Kidney (tissue), 14 donors: ENCODE measurements around the gene RBMS1. TPM values are rescaled to one million over a fixed set of nuclear protein-coding genes. Genes with fewer than 3 reads are reported as not detected.

Experiments used
- DNase-seq, 5 donors: peaks; one replicate each; pipeline ENCODE4 v3.0.0-alpha.2; 2013 to 2020
- FAIRE-seq: peaks from 2 replicates; lab custom pipeline; 2012; peaks lifted over from hg19 to GRCh38; lab: Jason Lieb, UNC
- H3K27ac ChIP-seq, 2 donors: one replicate each; pipeline ENCODE4 v1.7.0; 2013; ENCODE audit warnings: low read depth in 2 of 2, low read length in 2 of 2, inconsistent platforms in 1 of 2
- H3K27me3 ChIP-seq: one replicate; pipeline ENCODE4 v1.7.1; 2013; ENCODE audit warnings: low read length, inconsistent platforms; ENCODE audit not compliant: control insufficient read depth, insufficient read depth
- H3K36me3 ChIP-seq, 3 donors: one replicate each; pipeline versions ENCODE4 v1.7.0 to v1.7.1; 2013; ENCODE audit warnings: low read length in 3 of 3, control low read depth in 1 of 3, inconsistent platforms in 1 of 3; ENCODE audit not compliant: insufficient read depth in 3 of 3, control insufficient read depth in 2 of 3
- H3K4me1 ChIP-seq, 3 donors: one replicate each; pipeline versions ENCODE4 v1.7.0 to v1.7.1; 2013; ENCODE audit warnings: low read length in 3 of 3, inconsistent platforms in 1 of 3, low read depth in 1 of 3; ENCODE audit not compliant: control insufficient read depth in 2 of 3, insufficient read depth in 2 of 3
- H3K4me3 ChIP-seq, 3 donors: one replicate each; pipeline versions ENCODE4 v1.7.0 to v1.8.1; 2013; ENCODE audit warnings: low read length in 3 of 3, control low read depth in 1 of 3, inconsistent platforms in 1 of 3
- H3K9ac ChIP-seq, 3 donors: one replicate each; pipeline versions ENCODE4 v1.7.0 to v1.7.1; 2013; ENCODE audit warnings: low read length in 3 of 3, control low read depth in 1 of 3, inconsistent platforms in 1 of 3
- H3K9me3 ChIP-seq, 3 donors: one replicate each; pipeline versions ENCODE4 v1.7.0 to v1.7.1; 2013; ENCODE audit warnings: low read length in 3 of 3, control low read depth in 1 of 3, inconsistent platforms in 1 of 3; ENCODE audit not compliant: control insufficient read depth in 2 of 3, insufficient read depth in 1 of 3
- CTCF ChIP-seq: IDR thresholded peaks from 3 replicates; pipeline ENCODE4 v1.5.1; 2012; ENCODE audit warnings: mild to moderate bottlenecking, moderate library complexity, borderline replicate concordance; ENCODE audit not compliant: insufficient read depth; ENCODE audit errors: extremely low read depth
- intact Hi-C: fragments of 100-400 bp; cut with DNase I; formaldehyde crosslinking; loops from one replicate; pipeline ENCODE4 v1.11.1; 2022
- polyA plus RNA-seq: library from polyadenylated mRNA; stranded (reverse); fragments of 350-450 nt; fragmentation: Illumina TruSeq; extraction: RNeasy Lipid Tissue Mini Kit (QIAGEN cat#74804); gene quantifications from one replicate; pipeline ENCODE4 v1.2.3, GENCODE V29; 2014; ENCODE audit warnings: low read depth, low replicate concordance; ENCODE audit not compliant: insufficient read depth
- total RNA-seq: library from RNA; stranded (reverse); fragmentation: NEBNext Ultra II Directional; extraction: Animal tissue kit (Norgen Biotek cat#: 25700); gene quantifications from one replicate; pipeline ENCODE4 v1.2.1, GENCODE V29; 2021
- donor health status: control.
- donor health status: control.
- donor health status: control.
- donor health status: control.
- donor health status: control.
- donor health status: DM: yes; HTN: yes; CAD: no.
- donor health status: Normal renal cell carcinoma (clear cell type).

The RBMS1 gene
- total and polyA plus RNA-seq, 2 donors from 2014 or later = 25.6 to 94.8 TPM

GRCh38 chr2:160509016-160509415 lies 15.4 kb upstream of the RBMS1 start:
- no peaks in the 10 kb centered on the region for H3K27me3 ChIP-seq
- no peaks in the 10 kb centered on the region for H3K4me1 ChIP-seq
- no peak overlapping the region for H3K9ac ChIP-seq
- H3K9me3 ChIP-seq = no peaks in the 10 kb centered on the region
- H3K4me3 ChIP-seq = no peak overlapping the region
- H3K27ac ChIP-seq = no peak overlapping the region
- no peaks in the 10 kb centered on the region for H3K36me3 ChIP-seq
- intact Hi-C loops = no loop called here
- TF ChIP-seq CTCF = no peak
- no peak for DNase-seq
- FAIRE-seq = no peak

DNA sequence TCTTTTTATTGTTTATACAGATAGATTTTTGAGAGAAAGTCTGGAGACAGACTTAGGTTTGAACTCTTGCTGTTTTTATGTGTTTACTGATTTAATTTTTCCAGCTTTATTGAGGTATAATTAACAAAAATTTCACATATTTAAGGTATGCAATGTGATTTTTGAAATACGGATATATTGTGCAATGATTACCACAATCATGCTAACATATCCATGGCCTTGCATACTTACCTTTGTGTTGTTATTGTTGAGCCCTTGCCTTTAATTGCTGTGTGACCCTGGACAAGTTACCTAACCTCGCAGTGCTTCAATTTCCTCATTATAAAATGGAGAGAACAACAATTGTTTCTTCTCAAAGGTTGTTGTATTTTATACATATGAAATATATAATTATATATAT lies 13.9 kb upstream of the RBMS1 start:
- TF ChIP-seq CTCF = no peak
- Histone ChIP-seq H3K27ac (no peak overlapping the region), H3K9ac (no peak overlapping the region), H3K36me3 (no peaks in the 10 kb centered on the region), H3K4me1 (no peaks in the 10 kb centered on the region), H3K4me3 (no peak overlapping the region), H3K27me3 (no peaks in the 10 kb centered on the region), H3K9me3 (no peaks in the 10 kb centered on the region)
- intact Hi-C loops = no loop called here
- DNase-seq (no peak), FAIRE-seq (no peak)

DNA sequence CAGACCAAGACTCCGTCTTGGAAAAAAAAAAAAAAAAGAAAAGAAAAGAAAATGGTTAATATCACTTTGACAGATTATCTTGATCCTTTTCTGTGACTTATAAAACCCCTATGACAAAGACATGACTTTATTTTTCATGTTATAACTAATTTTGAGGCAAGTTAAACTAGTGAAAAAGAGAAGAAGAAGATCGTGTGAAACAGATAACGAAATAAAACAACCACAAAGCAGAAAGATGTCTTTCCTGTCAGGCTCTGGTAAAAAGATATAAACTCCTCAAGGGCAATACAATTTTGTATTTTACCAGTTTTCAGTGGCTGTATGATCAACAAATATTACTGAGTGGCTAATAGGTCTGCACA lies 13.4 kb upstream of the RBMS1 start:
- DNase-seq (no peak), FAIRE-seq (no peak)
- TF ChIP-seq CTCF = no peak
- H3K27ac ChIP-seq = no peak overlapping the region
- no peaks in the 10 kb centered on the region for H3K9me3 ChIP-seq
- intact Hi-C loops = no loop called here
- H3K27me3 ChIP-seq = no peaks in the 10 kb centered on the region
- H3K9ac ChIP-seq = no peak overlapping the region
- H3K36me3 ChIP-seq = no peaks in the 10 kb centered on the region
- no peak overlapping the region for H3K4me3 ChIP-seq
- no peaks in the 10 kb centered on the region for H3K4me1 ChIP-seq

DNA sequence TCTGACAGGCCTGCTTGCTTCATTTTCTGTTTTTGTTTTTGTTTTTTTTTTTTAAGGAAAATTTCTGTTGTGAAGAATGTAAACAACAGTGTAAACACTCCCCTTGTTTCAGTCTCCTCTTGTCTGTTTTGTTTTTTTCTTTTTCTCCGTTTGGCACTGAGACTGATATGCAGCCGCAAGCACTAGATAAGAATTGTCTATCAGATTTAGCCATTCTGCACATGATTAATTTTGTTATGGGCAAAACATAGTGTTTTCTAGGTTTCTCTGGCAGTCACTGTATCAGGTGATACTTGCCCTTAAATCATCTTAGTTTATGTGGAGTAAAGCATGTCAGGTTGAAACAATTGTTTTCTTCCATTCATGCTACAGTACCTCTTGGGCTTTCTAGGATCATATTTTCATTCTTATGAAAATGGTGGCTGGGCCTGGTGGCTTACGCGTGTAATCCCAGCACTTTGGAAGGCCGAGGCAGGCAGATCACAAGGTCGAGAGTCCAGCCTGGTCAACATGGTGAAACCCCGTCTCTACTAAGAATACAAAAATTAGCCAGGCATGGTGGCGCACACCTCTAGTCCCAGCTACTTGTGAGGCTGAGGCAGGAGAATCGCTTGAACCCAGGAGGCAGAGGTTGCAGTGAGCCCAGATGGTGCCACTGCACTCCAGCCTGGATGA lies 12.9 kb upstream of the RBMS1 start:
- Histone ChIP-seq H3K36me3 (no peaks in the 10 kb centered on the region), H3K9ac (no peak overlapping the region), H3K4me3 (no peak overlapping the region), H3K27ac (no peak overlapping the region), H3K27me3 (no peaks in the 10 kb centered on the region), H3K9me3 (no peaks in the 10 kb centered on the region), H3K4me1 (no peaks in the 10 kb centered on the region)
- intact Hi-C loops = no loop called here
- no peak for TF ChIP-seq CTCF
- no peak for FAIRE-seq
- DNase-seq = no peak
